ENCODE measurements around the gene TAC3.
"Not testable (repeated sequence)": the region's sequence is repeated elsewhere in the genome, so short reads cannot be mapped to it uniquely, and the experiment has no call there.

TAC3 gene

GRCh38 chr12:57016348-57016747 is at the start of gene TAC3:
TAC3 (minus strand) TSS chr12:57016529; CDS start chr12:57015797, 732 bp downstream.
- H3K27ac ChIP-seq = no peak within 1 kb of the TSS
- TF ChIP-seq CTCF (conservative IDR thresholded peaks at IDR 0.05) = no peak

GRCh38 chr12:57063991-57064685 is 47.8 kb upstream of the TAC3 start:
- TF ChIP-seq CTCF (conservative IDR thresholded peaks at IDR 0.05) = no peak
- H3K27ac ChIP-seq = no peak overlapping the region

- TF ChIP-seq CTCF (conservative IDR thresholded peaks at IDR 0.05) = no peak
- H3K27ac ChIP-seq = no peak overlapping the region
Observed at GRCh38 chr12:57058454-57058853, 42.1 kb upstream of the TAC3 start.

- H3K27ac ChIP-seq = no peak overlapping the region
- TF ChIP-seq CTCF (conservative IDR thresholded peaks at IDR 0.05) = no peak
Observed at GRCh38 chr12:57057067-57057751, 40.9 kb upstream of the TAC3 start.

GRCh38 chr12:57055824-57056223 is 39.5 kb upstream of the TAC3 start:
- H3K27ac ChIP-seq = no peak overlapping the region
- TF ChIP-seq CTCF (conservative IDR thresholded peaks at IDR 0.05) = no peak

GRCh38 chr12:57053901-57054300 is 37.6 kb upstream of the TAC3 start:
- not testable (repeated sequence) for H3K27ac ChIP-seq

GRCh38 chr12:57053146-57053545 is 36.8 kb upstream of the TAC3 start:
- not testable (repeated sequence) for H3K27ac ChIP-seq

- no peak overlapping the region for H3K27ac ChIP-seq
- TF ChIP-seq CTCF (conservative IDR thresholded peaks at IDR 0.05) = no peak
Observed at GRCh38 chr12:57051011-57051410, 34.7 kb upstream of the TAC3 start.

Data from VCaP (cell line).